Colonic mucosa (tissue), 4 donors: Measurements from ENCODE around the gene GLA. TPM values are rescaled to one million over a fixed set of nuclear protein-coding genes. Genes with fewer than 3 reads are reported as not detected.

Experiments
- DNase-seq: peaks from one replicate; pipeline ENCODE4 v3.0.0-alpha.2; 2020
- H3K27ac ChIP-seq: fragments of 200-600 bp; one replicate; pipeline ENCODE4 v1.8.0; 2021
- H3K27me3 ChIP-seq: fragments of 200-600 bp; one replicate; pipeline ENCODE4 v1.8.0; 2021
- H3K36me3 ChIP-seq: fragments of 200-600 bp; one replicate; pipeline ENCODE4 v1.8.0; 2021
- H3K4me1 ChIP-seq: fragments of 200-600 bp; one replicate; pipeline ENCODE4 v1.8.0; 2021; ENCODE audit warnings: mild to moderate bottlenecking
- H3K4me3 ChIP-seq: fragments of 200-600 bp; one replicate; pipeline ENCODE4 v1.8.0; 2021
- H3K9ac ChIP-seq, 2 donors: one replicate each; pipeline ENCODE4 v1.7.0; 2013; ENCODE audit warnings: control low read depth in 2 of 2, low read depth in 2 of 2, low read length in 2 of 2
- H3K9me3 ChIP-seq: fragments of 200-600 bp; one replicate; pipeline ENCODE4 v1.8.0; 2021
- CTCF ChIP-seq: fragments of 200-600 bp; IDR thresholded peaks from one replicate; pipeline ENCODE4 v1.8.0; 2022; ENCODE audit warnings: antibody characterized with exemption, mild to moderate bottlenecking
- intact Hi-C: fragments of 100-400 bp; cut with DNase I; formaldehyde crosslinking; loops from one replicate; pipeline ENCODE4 v1.14.1; 2022
- total RNA-seq, 2 donors: library from RNA; stranded (reverse); fragmentation: NEBNext Ultra II Directional in 1 of 2; extraction: Animal tissue kit (Norgen Biotek cat#: 25700) in 1 of 2; gene quantifications; one replicate each; pipeline ENCODE4 v1.2.1, GENCODE V29; 2021
- donor health status: healthy.
- donor health status: DM: no; HTN: no; CAD: no.
- donor health status: DM: no; HTN: no; CAD: no.

GLA gene
- total RNA-seq, 2 donors from 2014 or later: 29.9 to 33.9 TPM

DNA sequence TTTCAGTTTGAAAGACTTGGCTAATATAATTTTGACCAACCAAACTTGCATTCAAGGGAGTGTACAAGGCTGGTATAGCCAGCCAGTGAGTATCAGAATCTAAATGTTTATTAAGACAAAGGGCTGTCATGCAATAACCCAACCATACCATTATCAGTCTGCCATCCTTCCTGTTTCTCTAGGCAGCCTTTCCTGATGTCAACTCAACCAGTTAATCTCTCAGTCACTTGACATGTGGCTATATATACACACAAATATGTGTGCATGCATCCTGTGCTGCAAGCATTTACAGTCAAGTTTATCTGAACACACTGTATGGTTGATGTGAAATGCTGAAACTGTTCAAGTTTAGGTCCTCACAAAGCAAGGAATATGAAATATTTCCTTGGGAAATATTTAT, 38.9 kb downstream of the GLA start:
- no peak for DNase-seq
- intact Hi-C loops: no loop called here
- H3K4me3 ChIP-seq: no peak overlapping the region

DNA sequence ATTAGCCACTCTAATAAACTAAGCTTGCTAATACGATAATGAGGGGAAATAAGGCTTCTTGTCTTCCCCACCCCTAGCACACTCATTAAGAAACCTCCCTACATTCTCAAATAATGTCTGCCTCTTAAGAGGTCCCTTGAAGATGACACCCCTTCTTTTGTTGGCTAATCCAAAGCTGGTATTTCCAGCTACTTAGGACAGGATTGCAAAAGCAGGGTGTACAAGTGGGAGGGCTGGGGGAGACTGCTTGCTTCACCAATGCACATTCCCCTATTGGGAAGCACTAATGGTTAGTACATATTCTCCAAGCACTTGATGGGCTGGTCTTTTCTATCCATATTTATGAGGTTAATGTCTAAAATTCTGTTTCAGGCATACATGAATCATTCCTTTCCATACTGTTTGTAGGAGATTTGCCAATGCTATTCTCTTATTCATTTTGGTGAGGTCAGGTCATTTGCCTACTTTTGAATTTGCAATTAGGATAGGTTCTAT, 42.4 kb downstream of the GLA start:
- H3K36me3 ChIP-seq: no peaks in the 10 kb centered on the region
- H3K4me3 ChIP-seq: no peak overlapping the region
- H3K4me1 ChIP-seq: no peaks in the 10 kb centered on the region
- TF ChIP-seq CTCF: no peak
- H3K27me3 ChIP-seq: no peaks in the 10 kb centered on the region
- no peak overlapping the region for H3K27ac ChIP-seq
- no peak for DNase-seq
- no peak overlapping the region for H3K9ac ChIP-seq
- no peaks in the 10 kb centered on the region for H3K9me3 ChIP-seq
- intact Hi-C loops: no loop called here

More for the DNA sequence above, 38.9 kb downstream of the GLA start:
- Histone ChIP-seq H3K36me3 (no peaks in the 10 kb centered on the region), H3K4me1 (no peaks in the 10 kb centered on the region), H3K27me3 (no peaks in the 10 kb centered on the region), H3K27ac (no peak overlapping the region), H3K9me3 (no peaks in the 10 kb centered on the region), H3K9ac (no peak overlapping the region)
- TF ChIP-seq CTCF: no peak

- H3K9ac ChIP-seq: no peak overlapping the region
- no peaks in the 10 kb centered on the region for H3K4me1 ChIP-seq
- no peak for DNase-seq
- no peak overlapping the region for H3K27ac ChIP-seq
- H3K9me3 ChIP-seq: no peaks in the 10 kb centered on the region
- no peaks in the 10 kb centered on the region for H3K27me3 ChIP-seq
- TF ChIP-seq CTCF: no peak
- no peaks in the 10 kb centered on the region for H3K36me3 ChIP-seq
- no peak overlapping the region for H3K4me3 ChIP-seq
- intact Hi-C loops: no loop called here
Measured at GRCh38 chrX:101362757-101363156, 45.0 kb downstream of the GLA start.

DNA sequence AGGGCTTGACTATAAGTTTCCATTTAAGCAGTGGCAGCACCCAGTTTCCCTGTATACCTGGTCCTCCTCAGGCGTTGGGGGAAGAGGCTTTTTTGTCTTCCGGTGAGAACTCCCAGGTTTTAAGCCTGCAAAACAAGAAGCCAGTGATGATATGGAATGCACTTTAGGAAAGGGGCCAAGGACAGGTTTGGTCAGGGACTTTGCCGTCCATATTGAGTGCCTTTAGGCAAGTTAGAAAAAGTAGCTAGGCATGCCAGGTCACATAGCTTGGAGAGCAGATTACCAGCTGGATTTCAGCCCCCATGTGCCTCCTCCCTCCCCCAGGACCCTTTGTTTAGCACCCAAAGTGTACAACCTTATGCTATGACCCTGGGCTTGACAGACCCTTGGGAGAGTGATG, 45.6 kb downstream of the GLA start:
- no peaks in the 10 kb centered on the region for H3K27me3 ChIP-seq
- no peaks in the 10 kb centered on the region for H3K36me3 ChIP-seq
- H3K9me3 ChIP-seq: no peaks in the 10 kb centered on the region
- no peak overlapping the region for H3K4me3 ChIP-seq
- no peaks in the 10 kb centered on the region for H3K4me1 ChIP-seq
- no peak overlapping the region for H3K27ac ChIP-seq
- intact Hi-C loops: no loop called here
- DNase-seq: no peak
- no peak for TF ChIP-seq CTCF
- no peak overlapping the region for H3K9ac ChIP-seq

GRCh38 chrX:101360390-101360789, 47.3 kb downstream of the GLA start:
- Histone ChIP-seq H3K4me1 (no peaks in the 10 kb centered on the region), H3K4me3 (no peak overlapping the region), H3K9me3 (no peaks in the 10 kb centered on the region), H3K27ac (no peak overlapping the region), H3K36me3 (no peaks in the 10 kb centered on the region), H3K9ac (no peak overlapping the region), H3K27me3 (no peaks in the 10 kb centered on the region)
- intact Hi-C loops: no loop called here
- no peak for DNase-seq
- TF ChIP-seq CTCF: no peak

- DNase-seq: no peak
- no peaks in the 10 kb centered on the region for H3K27me3 ChIP-seq
- no peaks in the 10 kb centered on the region for H3K9me3 ChIP-seq
- intact Hi-C loops: no loop called here
- no peak for TF ChIP-seq CTCF
- H3K4me3 ChIP-seq: no peak overlapping the region
- H3K36me3 ChIP-seq: no peaks in the 10 kb centered on the region
- no peak overlapping the region for H3K9ac ChIP-seq
- no peak overlapping the region for H3K27ac ChIP-seq
- H3K4me1 ChIP-seq: no peaks in the 10 kb centered on the region
Measured at GRCh38 chrX:101359966-101360365, 47.8 kb downstream of the GLA start.
